Esophagus mucosa (tissue), 1 donor: ENCODE measurements around the gene KCNQ1OT1. TPM values are rescaled to one million over a fixed set of nuclear protein-coding genes. Genes with fewer than 3 reads are reported as not detected.

ENCODE experiments used
- ATAC-seq: fragments of 200-7000 bp; cut with Tn5 transposase; one replicate; pipeline ENCODE4 v1.9.1; 2020
- total RNA-seq: library from RNA; stranded (reverse); gene quantifications from one replicate; pipeline ENCODE4 v1.2.4, GENCODE V29; 2023
- donor health status: DM: yes; HTN: yes; CAD: no.

The KCNQ1OT1 gene
- total RNA-seq, 1 donor from 2014 or later, result 0.60 TPM

GRCh38 chr11:2719831-2720590, 20.2 kb upstream of the KCNQ1OT1 start:
- ATAC-seq, result no peak

- no peak for ATAC-seq
These were observed 19.1 kb upstream of the KCNQ1OT1 start for GRCh38 chr11:2718817-2719438.

GRCh38 chr11:2717561-2718325, 17.9 kb upstream of the KCNQ1OT1 start:
- ATAC-seq, result no peak

- no peak for ATAC-seq
These were observed 16.7 kb upstream of the KCNQ1OT1 start for GRCh38 chr11:2716376-2717095.

GRCh38 chr11:2715716-2716350, 16.0 kb upstream of the KCNQ1OT1 start:
- ATAC-seq, result no peak

- no peak for ATAC-seq
These were observed 15.1 kb upstream of the KCNQ1OT1 start for GRCh38 chr11:2714871-2715270.

- no peak for ATAC-seq
These were observed 14.6 kb upstream of the KCNQ1OT1 start for GRCh38 chr11:2714463-2714800.

GRCh38 chr11:2713661-2714462, 14.1 kb upstream of the KCNQ1OT1 start:
- ATAC-seq, result no peak

- no peak for ATAC-seq
These were observed 13.3 kb upstream of the KCNQ1OT1 start for GRCh38 chr11:2713094-2713493.

GRCh38 chr11:2711161-2711560, 11.4 kb upstream of the KCNQ1OT1 start:
- no peak for ATAC-seq

- no peak for ATAC-seq
These were observed 9.6 kb upstream of the KCNQ1OT1 start for GRCh38 chr11:2709429-2709828.

- no peak for ATAC-seq
These were observed 9.0 kb upstream of the KCNQ1OT1 start for GRCh38 chr11:2708757-2709281.

- ATAC-seq, result no peak
These were observed 8.4 kb upstream of the KCNQ1OT1 start for GRCh38 chr11:2708151-2708581.

GRCh38 chr11:2707736-2708135, 7.9 kb upstream of the KCNQ1OT1 start:
- ATAC-seq, result no peak

- no peak for ATAC-seq
These were observed 6.5 kb upstream of the KCNQ1OT1 start for GRCh38 chr11:2706321-2706720.

- ATAC-seq, result no peak
These were observed 5.3 kb upstream of the KCNQ1OT1 start for GRCh38 chr11:2704896-2705606.

GRCh38 chr11:2704356-2704755, 4.6 kb upstream of the KCNQ1OT1 start:
- no peak for ATAC-seq

GRCh38 chr11:2703363-2704141, 3.8 kb upstream of the KCNQ1OT1 start:
- ATAC-seq, result no peak

GRCh38 chr11:2702771-2703362, 3.1 kb upstream of the KCNQ1OT1 start:
- ATAC-seq, result no peak
